Measurements from ENCODE around the gene RUVBL2.
A peak's percentile ranks its signal among the peaks of the same experiment; 100 is the strongest.

The RUVBL2 gene

DNA sequence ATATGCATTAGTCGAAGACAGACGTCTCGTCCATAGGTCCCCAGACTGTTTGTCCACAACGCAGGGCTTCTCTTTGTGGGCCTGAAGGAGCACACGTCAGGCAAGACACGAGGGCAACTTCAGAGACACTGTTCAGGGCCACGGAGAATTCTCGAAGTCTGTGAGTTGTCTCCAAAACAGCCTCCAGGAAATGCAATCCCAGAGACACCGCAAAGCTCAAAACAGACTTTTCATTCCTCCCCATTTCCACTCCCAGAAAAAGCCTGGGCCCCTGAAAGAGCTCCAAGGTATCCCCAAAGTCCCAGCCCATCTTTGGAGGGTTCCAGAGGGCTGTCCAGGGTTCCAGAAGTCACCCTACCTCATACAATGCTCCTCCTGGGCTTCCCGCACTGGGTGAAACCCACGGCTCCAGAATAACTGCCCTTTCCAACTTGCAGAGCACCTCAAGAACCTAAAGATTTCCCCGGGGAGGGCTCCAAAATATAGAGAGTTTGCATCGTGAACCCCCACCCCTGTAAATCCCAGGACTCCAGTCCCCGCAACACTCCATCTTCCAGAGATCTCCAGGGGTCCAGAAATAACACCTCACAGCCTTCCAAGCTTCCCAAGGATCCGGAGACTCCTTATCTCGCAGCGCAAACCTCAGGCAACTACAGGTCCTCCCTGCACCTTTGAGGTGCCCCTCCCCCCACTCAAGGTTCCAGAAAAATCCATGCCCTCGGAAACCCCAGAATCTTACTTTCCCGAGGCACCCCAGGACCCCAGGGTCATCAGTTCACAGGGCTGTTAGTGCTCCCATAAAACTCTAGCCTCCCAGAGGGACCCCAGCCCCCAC, 29.3 kb upstream of the RUVBL2 start:
- DNase-seq (ENCODE audit: low read depth in 2 of 2) = no peak

DNA sequence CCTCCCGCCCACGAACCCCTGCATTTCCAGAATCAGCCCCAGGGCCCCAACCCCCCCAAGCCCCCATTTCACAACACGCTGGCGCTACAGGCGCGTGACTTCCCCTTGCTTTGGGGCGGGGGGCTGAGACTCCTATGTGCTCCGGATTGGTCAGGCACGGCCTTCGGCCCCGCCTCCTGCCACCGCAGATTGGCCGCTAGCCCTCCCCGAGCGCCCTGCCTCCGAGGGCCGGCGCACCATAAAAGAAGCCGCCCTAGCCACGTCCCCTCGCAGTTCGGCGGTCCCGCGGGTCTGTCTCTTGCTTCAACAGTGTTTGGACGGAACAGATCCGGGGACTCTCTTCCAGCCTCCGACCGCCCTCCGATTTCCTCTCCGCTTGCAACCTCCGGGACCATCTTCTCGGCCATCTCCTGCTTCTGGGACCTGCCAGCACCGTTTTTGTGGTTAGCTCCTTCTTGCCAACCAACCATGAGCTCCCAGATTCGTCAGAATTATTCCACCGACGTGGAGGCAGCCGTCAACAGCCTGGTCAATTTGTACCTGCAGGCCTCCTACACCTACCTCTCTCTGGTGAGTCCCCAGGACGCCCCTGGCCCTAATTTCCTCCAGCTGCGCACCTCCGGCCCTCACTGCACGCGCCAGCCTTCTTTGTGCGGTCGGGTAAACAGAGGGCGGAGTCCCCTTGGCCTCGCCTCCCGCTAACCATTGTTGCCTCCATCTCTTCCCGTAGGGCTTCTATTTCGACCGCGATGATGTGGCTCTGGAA, 28.5 kb upstream of the RUVBL2 start, which contains the start of gene FTL:
FTL (plus strand) TSS at position 270 of the 766 bp plus-strand sequence; CDS start at position 469, 199 bp downstream.
- peak; percentile 84 to 91 for DNase-seq (ENCODE audit: low read depth in 2 of 2)

DNA sequence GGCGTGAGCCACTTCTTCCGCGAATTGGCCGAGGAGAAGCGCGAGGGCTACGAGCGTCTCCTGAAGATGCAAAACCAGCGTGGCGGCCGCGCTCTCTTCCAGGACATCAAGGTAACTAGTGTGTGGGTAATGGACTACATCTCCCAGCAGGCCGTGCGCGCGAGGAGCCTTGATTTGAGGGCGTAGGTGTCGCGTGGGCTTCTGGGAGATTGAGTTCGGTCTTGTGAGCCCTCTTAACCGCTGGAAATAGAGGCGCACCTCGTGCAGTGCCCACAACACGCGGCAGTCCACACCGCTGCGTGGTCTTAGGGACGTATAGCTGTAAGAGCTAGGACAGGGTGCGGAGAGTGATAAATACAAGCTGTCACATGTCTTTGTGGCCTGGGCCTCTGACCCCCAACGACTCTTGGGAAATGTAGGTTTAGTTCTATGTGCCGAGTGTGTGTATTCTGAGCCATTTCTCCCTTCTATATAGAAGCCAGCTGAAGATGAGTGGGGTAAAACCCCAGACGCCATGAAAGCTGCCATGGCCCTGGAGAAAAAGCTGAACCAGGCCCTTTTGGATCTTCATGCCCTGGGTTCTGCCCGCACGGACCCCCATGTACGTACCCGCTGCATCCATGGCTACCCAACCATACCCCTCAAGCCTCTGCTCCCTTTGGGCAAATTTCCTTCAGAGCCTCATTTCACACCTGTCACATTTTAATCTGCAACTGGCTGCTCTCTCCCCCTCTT, 27.7 kb upstream of the RUVBL2 start:
- peak; percentile 83 to 90 for DNase-seq (ENCODE audit: low read depth in 2 of 2)

DNA sequence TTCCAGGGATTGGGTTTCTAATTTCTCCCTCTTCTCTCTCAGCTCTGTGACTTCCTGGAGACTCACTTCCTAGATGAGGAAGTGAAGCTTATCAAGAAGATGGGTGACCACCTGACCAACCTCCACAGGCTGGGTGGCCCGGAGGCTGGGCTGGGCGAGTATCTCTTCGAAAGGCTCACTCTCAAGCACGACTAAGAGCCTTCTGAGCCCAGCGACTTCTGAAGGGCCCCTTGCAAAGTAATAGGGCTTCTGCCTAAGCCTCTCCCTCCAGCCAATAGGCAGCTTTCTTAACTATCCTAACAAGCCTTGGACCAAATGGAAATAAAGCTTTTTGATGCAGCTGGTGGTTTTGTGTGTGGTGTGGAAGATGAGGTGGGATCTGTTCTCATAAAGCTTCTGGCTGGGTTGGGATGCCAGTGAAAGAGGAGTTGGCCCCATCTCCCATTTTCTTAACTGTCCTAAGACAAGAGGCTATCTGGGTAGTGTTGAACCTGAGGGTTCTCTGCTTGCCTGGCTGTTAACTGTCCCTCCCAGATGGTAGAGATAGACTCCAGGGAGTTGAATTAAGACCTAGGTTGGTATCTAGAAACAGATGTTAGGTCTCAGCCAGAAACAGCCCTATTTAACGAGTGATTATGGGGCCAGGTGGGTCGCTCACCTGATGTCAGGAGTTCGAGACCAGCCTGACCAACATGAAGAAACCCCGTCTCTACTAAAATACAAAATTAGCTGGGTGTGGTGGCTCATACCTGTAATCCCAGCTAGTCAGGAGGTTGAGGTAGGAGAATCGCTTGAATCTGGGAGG, 26.9 kb upstream of the RUVBL2 start:
- DNase-seq (ENCODE audit: low read depth in 2 of 2) = no peak

DNA sequence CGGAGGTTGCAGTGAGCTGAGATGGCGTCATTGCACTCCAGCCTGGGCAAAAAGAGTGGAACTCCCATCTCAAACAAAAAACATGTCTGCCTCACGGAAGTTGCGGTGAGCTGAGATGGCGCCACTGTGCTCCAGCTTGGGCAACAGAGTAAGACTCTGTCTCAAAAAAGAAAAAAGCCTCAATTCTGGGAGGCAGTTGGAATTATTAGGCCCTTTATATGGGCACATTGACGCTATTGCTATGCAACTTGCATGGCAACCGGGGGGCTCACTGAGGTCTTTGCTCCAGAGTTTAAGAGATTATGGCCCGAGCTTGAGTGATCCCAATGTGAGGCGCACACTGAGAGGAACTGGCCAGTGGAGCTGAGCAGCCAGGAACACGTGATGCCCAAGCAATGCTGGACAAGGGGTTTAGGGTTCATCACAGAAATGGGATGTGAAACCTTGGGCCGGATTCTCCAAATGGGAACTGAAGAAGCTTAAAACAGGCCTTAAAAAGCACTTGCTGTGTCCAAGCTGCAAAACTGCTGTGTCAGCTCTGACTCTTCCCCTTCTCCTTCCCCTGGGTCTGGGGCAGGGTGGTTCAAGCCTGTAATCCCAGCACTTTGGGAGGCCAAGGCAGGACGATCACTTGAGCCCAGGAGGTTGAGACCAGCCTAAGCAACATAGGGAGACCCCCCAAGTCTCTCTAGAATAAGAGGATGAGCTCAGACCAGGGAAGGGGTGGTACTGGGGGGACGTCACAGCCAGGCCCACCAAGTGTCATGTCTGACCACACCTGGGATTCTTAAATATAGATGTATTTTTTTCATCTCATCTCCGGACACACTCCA, 26.1 kb upstream of the RUVBL2 start:
- no peak for DNase-seq (ENCODE audit: low read depth in 2 of 2)

DNA sequence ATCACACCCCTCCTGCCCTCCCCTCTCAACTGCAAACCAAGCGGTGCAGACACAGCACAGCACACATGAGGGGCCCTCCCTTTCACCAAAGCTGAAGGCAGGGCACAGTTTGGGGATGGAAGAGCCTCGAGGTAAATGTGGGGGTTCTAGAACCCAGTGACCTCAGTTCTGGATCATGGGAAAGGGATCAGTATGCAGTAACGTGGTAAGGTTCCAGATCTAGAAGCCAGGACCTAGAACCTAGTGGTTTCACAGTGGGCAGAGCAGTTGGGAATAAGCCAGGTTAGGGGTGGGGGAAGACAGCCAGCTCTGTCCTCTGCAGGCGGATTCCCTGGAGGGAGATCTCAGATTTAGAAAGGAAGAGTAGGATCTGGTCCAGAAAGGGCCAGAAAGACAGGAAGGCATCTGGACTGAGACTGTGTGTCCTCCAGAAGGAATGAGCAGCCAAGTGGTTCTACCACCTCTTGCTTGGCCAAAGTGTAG, 25.5 kb upstream of the RUVBL2 start:
- no peak for DNase-seq (ENCODE audit: low read depth in 2 of 2)

DNA sequence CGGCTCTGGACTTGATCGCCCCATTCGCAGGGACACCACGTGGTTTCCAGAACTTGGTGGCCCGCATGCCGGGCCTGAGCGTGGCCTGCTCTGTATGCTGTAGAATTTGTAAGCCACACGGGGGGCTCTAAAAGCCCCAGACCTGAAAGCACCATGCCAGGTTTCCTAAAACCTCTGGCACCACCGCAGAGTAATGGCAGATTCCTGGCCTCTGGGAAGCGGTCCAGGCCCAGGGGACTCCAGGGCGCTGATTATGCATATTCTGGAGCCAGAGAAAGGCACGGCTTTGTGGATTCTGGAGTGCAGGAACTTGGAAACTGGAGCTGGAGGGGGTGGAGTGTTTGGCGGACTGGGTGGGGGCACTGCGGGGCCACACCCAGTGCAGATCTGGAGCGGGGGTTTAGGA, 24.9 kb upstream of the RUVBL2 start:
- no peak for DNase-seq (ENCODE audit: low read depth in 2 of 2)

DNA sequence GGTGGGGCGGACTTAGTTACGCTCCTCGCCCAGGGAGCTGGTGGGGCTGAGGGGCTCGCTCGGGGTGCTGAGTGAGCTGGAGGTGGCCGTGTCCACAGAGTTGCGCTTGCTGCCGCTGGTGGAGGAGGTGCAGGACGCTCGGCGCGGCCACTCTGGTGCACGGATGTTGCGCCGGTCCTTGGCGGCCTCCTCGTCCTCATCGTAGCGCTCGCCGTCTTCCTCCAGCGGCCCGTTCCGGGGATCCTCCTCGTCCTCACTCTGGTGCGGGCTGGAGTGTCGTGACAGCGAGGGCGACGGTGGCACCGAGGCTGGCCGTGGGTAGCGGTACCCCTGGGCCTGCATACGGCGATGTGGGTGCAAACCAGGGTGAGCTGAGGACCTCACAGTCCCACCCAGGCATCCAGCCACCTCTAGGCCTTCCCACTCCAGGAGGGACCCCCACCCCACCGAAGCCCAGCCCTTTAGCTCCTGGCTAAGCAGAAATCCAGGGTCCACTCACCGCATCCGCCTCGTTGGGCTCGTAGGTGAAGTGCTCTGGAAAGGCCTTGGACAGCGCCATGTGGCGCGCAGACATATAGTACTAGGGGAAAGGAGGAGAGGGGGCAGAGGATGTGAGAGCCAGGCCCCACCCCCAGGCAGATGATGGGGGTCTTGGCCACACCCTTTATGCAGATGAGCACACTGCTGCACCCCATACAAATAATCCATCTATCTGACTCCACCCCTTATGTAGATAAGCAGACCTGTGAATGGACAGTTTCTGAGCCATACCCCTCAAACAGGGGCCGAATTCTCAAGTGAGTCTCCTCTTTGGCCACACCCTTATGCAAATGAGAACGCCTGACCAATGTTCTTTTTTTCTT, 24.2 kb upstream of the RUVBL2 start:
- DNase-seq (ENCODE audit: low read depth in 2 of 2) = no peak

DNA sequence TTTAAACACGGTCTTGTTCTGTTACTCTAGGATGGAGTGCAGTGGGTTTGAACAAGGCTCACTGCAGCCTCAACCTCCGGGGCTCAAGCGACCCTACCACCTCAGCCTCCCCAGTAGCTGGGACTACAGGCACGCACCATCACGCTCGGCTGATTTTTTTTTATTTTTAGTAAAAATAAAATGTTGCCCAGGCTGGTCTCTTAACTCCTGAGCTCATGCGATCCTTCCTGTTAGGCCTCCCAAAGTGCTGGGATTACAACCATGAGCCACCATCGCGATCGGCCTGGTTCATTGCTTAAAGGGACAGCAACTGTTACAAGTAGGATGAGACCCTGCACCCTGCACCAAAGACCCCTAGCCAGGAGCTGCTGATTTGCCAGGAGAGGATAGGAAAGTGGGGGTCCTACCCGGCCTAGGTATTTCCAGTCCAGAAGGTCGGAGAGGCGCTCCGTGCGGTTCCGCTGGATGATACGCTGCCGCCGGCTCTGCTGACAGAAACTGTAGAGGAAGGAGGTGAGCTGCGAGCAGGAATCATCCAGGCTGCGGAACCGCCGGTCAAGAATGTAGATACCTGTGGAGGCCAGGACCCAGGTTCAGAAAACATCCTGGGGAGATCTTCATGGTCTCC, 23.4 kb upstream of the RUVBL2 start:
- no peak for DNase-seq (ENCODE audit: low read depth in 2 of 2)

DNA sequence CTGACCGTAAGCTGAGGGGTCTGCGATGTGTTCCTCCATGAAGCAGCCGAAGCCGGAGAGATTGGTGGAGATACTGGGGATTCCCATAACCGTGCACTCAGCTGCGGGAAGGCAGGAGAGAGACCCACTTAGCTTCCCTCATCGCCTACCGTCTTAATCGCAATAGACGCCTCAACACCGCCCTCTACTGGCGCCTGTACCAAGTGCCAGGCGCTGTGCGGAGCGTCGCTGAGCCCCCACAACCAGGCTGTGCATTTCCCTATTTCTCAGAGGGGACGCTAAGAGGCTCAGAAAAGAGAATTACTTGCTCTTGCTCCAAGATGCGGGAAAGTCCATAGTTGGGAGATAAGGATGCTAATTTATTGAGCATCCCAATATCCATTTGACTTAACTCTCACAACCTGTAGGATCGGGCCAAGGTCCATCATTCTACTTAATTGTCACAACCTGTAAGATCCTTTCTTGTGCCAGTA, 22.7 kb upstream of the RUVBL2 start:
- peak; percentile 60 to 87 for DNase-seq (ENCODE audit: low read depth in 2 of 2)

DNA sequence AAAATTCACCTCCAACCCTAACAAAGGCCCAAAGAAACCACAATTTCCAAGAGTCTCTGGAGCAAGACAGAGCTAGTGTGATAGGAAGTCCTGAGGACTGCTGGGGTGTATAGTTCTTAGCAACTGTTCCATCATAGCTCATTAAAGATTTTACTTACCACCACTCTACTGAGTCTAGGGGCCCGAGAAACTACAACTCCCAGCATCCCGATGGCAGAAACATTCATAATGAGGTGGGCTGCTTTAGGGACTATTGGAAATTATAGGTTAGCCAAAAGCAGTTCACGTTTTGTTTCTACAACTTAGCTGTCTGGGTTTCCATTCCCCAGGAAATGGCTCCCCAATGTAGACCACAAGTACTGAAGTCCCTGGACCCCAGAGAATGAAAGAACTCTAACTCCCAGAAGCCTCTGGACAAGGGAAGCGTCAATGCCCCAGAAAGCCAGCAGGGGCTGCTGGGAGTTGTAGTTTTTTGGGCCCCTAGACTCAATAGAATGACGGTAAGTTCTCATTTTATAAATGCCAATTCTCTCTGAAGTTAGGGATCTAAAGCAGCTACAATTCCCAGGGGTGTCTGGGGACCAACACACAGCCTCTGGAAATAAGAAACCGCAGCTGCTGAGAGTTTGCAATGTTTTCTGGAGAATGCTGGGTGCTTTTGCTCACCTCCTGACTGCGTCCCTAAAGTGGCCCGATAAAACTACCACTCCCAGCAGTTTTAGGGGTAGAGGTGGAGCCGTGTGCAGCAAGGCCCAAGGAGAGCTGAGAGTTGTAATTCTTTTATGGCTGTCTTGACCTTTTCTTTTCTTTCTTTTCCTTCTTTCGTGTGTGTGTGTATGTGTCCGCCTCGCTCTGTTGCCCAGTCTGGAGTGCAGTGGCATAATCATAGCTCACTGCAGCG, 17.5 kb upstream of the RUVBL2 start:
- DNase-seq (ENCODE audit: low read depth in 2 of 2) = no peak

DNA sequence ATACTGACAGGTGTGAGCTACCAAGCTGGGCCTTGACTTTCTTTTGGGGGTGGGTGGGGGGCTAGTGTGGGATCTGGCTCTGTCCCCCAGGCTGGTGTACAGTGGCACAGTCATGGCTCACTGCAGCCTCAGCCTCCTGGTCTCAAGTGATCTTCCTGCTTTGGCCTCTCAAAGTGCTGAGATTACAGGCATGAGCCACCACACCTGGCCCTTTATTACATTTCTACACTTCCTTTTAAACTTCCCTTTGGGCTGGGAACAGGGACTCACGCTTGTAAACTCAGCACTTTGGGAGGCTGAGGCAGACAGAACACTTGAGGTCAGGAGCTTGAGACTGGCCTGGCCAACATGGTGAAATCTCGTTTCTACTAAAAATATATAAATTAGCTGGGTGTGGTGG, 16.6 kb upstream of the RUVBL2 start:
- no peak for DNase-seq (ENCODE audit: low read depth in 2 of 2)

DNA sequence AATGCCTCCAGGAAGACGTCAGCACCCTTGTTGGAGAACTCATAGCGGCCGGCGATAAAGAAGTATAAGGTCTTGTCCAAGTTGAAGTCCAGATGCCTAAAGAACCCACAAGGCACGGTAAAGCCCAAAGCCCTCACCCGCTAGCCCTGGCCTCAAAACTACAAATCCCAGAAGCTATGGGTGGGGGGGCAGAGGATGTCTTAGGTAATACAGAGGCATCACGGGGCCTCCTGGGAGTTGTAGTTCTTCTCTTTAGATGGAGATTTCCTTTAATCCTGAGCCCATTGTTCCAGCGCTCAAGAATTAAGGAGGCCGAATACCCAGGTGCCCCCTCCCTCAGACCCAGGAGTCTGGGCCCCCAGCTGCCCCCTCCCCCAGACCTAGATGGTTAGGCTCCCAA, 11.4 kb upstream of the RUVBL2 start:
- DNase-seq (ENCODE audit: low read depth in 2 of 2) = no peak

DNA sequence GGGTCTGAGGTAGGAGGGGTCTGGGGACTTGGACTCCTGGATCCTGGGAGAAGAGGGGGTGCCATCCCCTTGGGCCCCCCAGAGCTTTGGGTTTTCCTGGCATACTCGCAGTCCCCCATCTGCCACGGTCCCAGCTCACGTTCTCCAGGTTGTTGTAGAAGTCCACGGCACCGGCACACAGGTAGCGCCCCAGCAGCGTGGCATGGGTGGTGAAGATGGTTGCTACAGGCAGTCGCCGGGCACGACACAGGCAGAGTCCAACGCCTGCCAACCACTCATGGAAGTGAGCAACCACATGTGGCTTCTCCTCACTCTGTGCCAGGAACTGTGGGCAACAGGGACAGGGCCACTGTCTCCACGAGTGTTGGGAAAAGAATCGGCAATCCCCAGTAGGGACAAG, 8.0 kb upstream of the RUVBL2 start:
- DNase-seq (ENCODE audit: low read depth in 2 of 2) = no peak

DNA sequence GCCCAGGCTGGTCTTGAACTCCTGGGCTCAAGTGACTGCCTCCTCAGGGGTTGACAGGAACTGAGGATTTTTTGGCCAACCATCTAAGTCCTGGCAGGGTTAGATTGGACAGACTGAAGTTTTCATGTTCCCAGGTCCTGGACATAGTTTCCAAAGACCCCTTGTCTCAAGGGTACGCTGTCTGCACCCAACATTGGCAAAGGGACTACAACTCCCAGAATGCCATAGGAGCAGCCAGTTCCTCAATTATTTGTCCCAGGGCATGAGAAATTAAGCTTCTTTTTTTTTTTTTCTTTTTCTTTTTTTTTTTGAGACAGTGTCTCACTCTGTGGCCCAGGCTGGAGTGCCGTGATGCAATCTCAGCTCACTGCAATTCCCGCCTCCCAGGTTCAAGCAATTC, 7.5 kb upstream of the RUVBL2 start:
- DNase-seq (ENCODE audit: low read depth in 2 of 2) = no peak

DNA sequence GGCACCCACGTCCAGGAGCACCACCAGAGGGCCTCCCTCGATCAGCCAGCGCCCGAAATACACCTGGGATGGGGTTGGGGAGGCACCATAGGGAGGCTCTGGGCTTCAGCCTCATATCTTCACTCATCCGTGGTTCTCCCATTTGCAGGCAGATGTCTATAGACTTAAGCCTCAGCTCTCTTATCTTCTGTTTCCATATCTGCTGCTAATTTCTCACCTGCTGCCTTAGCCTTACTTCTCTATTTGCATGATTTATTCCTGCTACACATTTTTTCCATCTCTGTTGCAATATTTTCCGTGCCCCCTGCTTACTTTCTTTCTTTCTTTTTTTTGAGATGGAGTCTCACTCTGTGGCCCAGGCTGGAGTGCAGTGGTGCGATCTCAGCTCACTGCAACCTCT, 6.4 kb upstream of the RUVBL2 start:
- no peak for DNase-seq (ENCODE audit: low read depth in 2 of 2)

DNA sequence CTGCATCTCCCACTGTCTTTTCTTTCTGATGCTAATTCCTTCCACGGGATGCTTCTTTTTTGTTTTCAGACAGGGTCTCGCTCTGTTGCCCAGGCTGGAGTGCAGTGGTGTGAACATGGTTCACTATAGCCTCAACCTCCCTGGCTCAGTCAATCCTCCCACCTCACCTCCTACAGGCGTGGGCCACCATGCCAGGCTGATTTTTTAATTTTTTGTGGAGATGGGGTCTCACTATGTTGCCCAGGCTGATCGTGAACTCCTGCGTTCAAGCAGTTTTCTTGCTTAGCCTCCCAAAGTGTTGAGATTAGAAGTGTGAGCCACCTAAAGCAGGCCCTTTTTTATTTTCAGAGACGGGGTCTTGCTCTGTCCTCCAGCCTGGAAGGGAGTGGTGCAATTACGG, 5.4 kb upstream of the RUVBL2 start:
- no peak for DNase-seq (ENCODE audit: low read depth in 2 of 2)

DNA sequence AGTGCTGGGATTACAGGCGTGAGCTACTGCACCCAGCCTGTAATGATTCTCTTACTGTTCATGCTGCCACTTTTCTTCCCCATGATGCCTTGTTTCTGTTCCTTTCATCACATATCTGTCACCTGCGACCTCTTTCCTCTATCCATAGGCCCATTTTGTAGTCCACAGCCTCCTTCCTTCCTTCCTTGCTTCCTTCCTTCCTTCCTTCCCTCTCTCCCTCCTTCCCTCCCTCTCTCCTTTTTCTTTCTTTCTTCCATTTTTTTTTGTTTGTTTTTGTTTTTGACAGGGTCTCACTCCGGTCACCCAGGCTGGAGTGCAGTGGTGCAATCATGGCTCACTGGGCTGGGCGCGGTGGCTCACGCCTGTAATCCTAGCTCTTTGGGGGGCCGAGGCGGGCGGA, 4.8 kb upstream of the RUVBL2 start:
- DNase-seq (ENCODE audit: low read depth in 2 of 2) = no peak
